PC-3 (cell line): ENCODE results near the gene EPB41L2. TPM values are rescaled to one million over a fixed set of nuclear protein-coding genes. Genes with fewer than 3 reads are reported as not detected.
A peak's percentile ranks its signal among the peaks of the same experiment; 100 is the strongest.

Experiments
- ATAC-seq: fragments of 200-7000 bp; cut with Tn5 transposase; 2 replicates; pipeline ENCODE4 v1.9.1; 2020; ENCODE audit warnings: mild to moderate bottlenecking, moderate library complexity
- BruUV-seq: library from RNA; stranded (reverse); fragments of 400-500 nt; replicated peaks from 2 replicates; lab custom pipeline; 2021; lab: Mats Ljungman, UMichigan
- CTCF ChIA-PET: fragments of 300-600 bp; sonication (Branson Sonifier 250); formaldehyde crosslinking; loops from one replicate; lab custom pipeline; 2022; ENCODE audit warnings: antibody characterized with exemption; lab: Charles Lee
- POLR2A ChIA-PET: fragments of 300-600 bp; sonication (Branson Sonifier 250); formaldehyde crosslinking; loops from one replicate; lab custom pipeline; 2022; ENCODE audit warnings: antibody characterized with exemption; ENCODE audit not compliant: unreplicated experiment; lab: Charles Lee
- DNase-seq: peaks from one replicate; pipeline ENCODE4 v3.0.0-alpha.2; 2015
- H2AFZ ChIP-seq: fragments of 300-600 bp; sonication (generic); 2 replicates; pipeline ENCODE4 v1.6.0; 2016; ENCODE audit warnings: antibody characterized with exemption, low read length
- H3F3A ChIP-seq: fragments of 300-600 bp; sonication (generic); one replicate; pipeline ENCODE4 v1.6.0; 2017; ENCODE audit warnings: antibody characterized with exemption, low read length, control low read depth, mild to moderate bottlenecking; ENCODE audit not compliant: unreplicated experiment
- H3K27ac ChIP-seq: fragments of 300-600 bp; sonication (generic); 2 replicates; pipeline ENCODE4 v1.5.1; 2016; ENCODE audit warnings: mild to moderate bottlenecking, low read length
- H3K27me3 ChIP-seq: fragments of 300-600 bp; sonication (generic); 2 replicates; pipeline ENCODE4 v1.6.1; 2016; ENCODE audit warnings: low read length, mixed read lengths
- H3K36me3 ChIP-seq: fragments of 300-600 bp; sonication (generic); 2 replicates; pipeline ENCODE4 v1.6.1; 2016; ENCODE audit warnings: low read depth, mixed run types, low read length, mixed read lengths
- H3K4me1 ChIP-seq: fragments of 300-600 bp; sonication (generic); 2 replicates; pipeline ENCODE4 v1.5.1; 2016; ENCODE audit warnings: low read length; ENCODE audit not compliant: insufficient read depth
- H3K4me2 ChIP-seq: fragments of 300-600 bp; sonication (generic); 2 replicates; pipeline ENCODE4 v1.6.0; 2016; ENCODE audit warnings: low read length
- H3K4me3 ChIP-seq: fragments of 300-600 bp; sonication (generic); 2 replicates; pipeline ENCODE4 v1.5.1; 2016; ENCODE audit warnings: mild to moderate bottlenecking, low read length, mixed read lengths
- H3K79me2 ChIP-seq: fragments of 300-600 bp; sonication (generic); 2 replicates; pipeline ENCODE4 v1.6.1; 2017; ENCODE audit warnings: low read length, mixed read lengths
- H3K9ac ChIP-seq: fragments of 300-600 bp; sonication (generic); 2 replicates; pipeline ENCODE4 v1.6.0; 2016; ENCODE audit warnings: mild to moderate bottlenecking, low read length
- H3K9me2 ChIP-seq: fragments of 300-600 bp; sonication (generic); replicated peaks from 2 replicates; pipeline ENCODE4 v1.6.1; 2016; ENCODE audit warnings: mixed run types, low read length, mixed read lengths
- H3K9me3 ChIP-seq: fragments of 300-600 bp; sonication (generic); 2 replicates; pipeline ENCODE4 v1.6.1; 2016; ENCODE audit warnings: low read length, mixed read lengths
- H4K20me1 ChIP-seq: fragments of 300-600 bp; sonication (generic); 2 replicates; pipeline ENCODE4 v1.6.1; 2016; ENCODE audit warnings: low read length, mixed read lengths
- CTCF ChIP-seq: fragments of 300-600 bp; sonication (generic); conservative IDR thresholded peaks from 2 replicates; pipeline ENCODE4 v1.5.1; 2017; ENCODE audit warnings: antibody characterized with exemption, low read depth, mild to moderate bottlenecking, low read length
- EZH2 ChIP-seq: fragments of 300-600 bp; sonication (generic); IDR thresholded peaks from one replicate; pipeline ENCODE4 v1.6.1; 2017; ENCODE audit warnings: antibody characterized with exemption, mild to moderate bottlenecking, low read length; ENCODE audit not compliant: unreplicated experiment
- EZH2phosphoT487 ChIP-seq: fragments of 300-600 bp; sonication (generic); IDR thresholded peaks from 2 replicates; pipeline ENCODE4 v1.6.1; 2018; ENCODE audit warnings: mild to moderate bottlenecking, antibody characterized with exemption, low read length, borderline replicate concordance
- intact Hi-C: fragments of 100-400 bp; cut with micrococcal nuclease; formaldehyde crosslinking; loops from 2 replicates; pipeline ENCODE4 v1.9.0; 2023
- total RNA-seq: library from RNA; depleted of rRNA; stranded (reverse); fragments of >200 nt; gene quantifications from 2 replicates; pipeline ENCODE4 v1.2.3, GENCODE V29; 2014

The EPB41L2 gene
- total RNA-seq, 1 experiment from 2014 or later, result 26.9 TPM

DNA sequence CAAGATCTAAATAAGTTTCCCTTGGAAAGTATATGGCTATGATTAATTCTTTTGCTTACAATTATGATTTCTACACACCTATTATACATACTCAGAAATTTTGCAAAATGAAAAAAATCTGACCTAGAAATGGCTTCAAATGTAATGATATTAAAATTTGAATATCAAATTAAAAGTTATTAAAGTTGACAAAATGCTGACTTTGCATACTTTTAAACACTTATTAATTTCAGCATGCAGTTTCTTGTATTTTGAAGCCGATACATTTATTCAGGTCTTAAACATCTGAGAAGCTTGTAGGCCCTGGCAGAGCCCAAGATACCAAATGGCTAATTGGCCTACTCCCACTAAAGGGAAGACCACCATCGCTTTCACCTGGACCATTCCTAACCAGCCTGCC lies 176.1 kb downstream of the EPB41L2 start:
- H4K20me1 ChIP-seq, result no peaks in the 10 kb centered on the region
- CTCF ChIA-PET, result no interaction called here

GRCh38 chr6:130885392-130886192 lies 177.5 kb downstream of the EPB41L2 start:
- no TSS peak for BruUV-seq
- Histone ChIP-seq H3K27ac (no peak overlapping the region), H3K36me3 (peaks cover 4% of the 10 kb centered on the region), H3K9me3 (no peaks in the 10 kb centered on the region), H3K4me3 (no peak overlapping the region), H2AFZ (no peak overlapping the region), H3K79me2 (no peaks in the 10 kb centered on the region), H3F3A (no peaks in the 10 kb centered on the region), H3K27me3 (no peaks in the 10 kb centered on the region), H3K9ac (no peak overlapping the region), H3K9me2 (no peaks in the 10 kb centered on the region), H4K20me1 (no peaks in the 10 kb centered on the region), H3K4me1 (0 out of 2 replicates have a peak, but pooled peaks cover 4% of the 10 kb centered on the region), H3K4me2 (no peak overlapping the region)
- intact Hi-C loops, result loop anchor here (1.0 to 5.0 kb wide), 6 partner anchors 52 to 647 kb away; no protein-coding TSS in a partner anchor
- ATAC-seq (peak; percentile 80), DNase-seq (peak; percentile 83)
- CTCF ChIA-PET, result interaction anchor here (0.6 to 1.2 kb wide), 2 partner anchors 231 to 648 kb away, joined by 3 to 9 read pairs; no protein-coding TSS in a partner anchor
- no peak for TF ChIP-seq EZH2
- peak; percentile 82 for TF ChIP-seq CTCF
- POLR2A ChIA-PET, result no interaction called here

More for the DNA sequence above, 176.1 kb downstream of the EPB41L2 start:
- H3K79me2 ChIP-seq, result no peaks in the 10 kb centered on the region
- BruUV-seq, result no TSS peak
- POLR2A ChIA-PET, result no interaction called here
- H3K9me3 ChIP-seq, result no peaks in the 10 kb centered on the region
- H3K4me1 ChIP-seq, result 0 out of 2 replicates have a peak, but pooled peaks cover 4% of the 10 kb centered on the region
- H3K4me3 ChIP-seq, result no peak overlapping the region
- H3K27ac ChIP-seq, result no peak overlapping the region
- no peaks in the 10 kb centered on the region for H3K27me3 ChIP-seq
- H3K36me3 ChIP-seq, result peaks cover 4% of the 10 kb centered on the region
- H3K9me2 ChIP-seq, result no peaks in the 10 kb centered on the region
- intact Hi-C loops, result loop anchor here (5.0 kb wide), 2 partner anchors 50 to 645 kb away; no protein-coding TSS in a partner anchor
- DNase-seq (no peak), ATAC-seq (no peak)
- no peak overlapping the region for H3K4me2 ChIP-seq
- H2AFZ ChIP-seq, result no peak overlapping the region
- H3F3A ChIP-seq, result no peaks in the 10 kb centered on the region
- TF ChIP-seq EZH2phosphoT487, result no peak
- TF ChIP-seq EZH2, result no peak
- no peak for TF ChIP-seq CTCF
- H3K9ac ChIP-seq, result no peak overlapping the region

- Histone ChIP-seq H3K4me1 (0 out of 2 replicates have a peak, but pooled peaks cover 4% of the 10 kb centered on the region), H3K4me3 (no peak overlapping the region), H3K27ac (no peak overlapping the region), H3K36me3 (no peaks in the 10 kb centered on the region; the same call in 1 of the 2 replicates), H3F3A (no peaks in the 10 kb centered on the region), H3K9me2 (no peaks in the 10 kb centered on the region), H3K4me2 (no peak overlapping the region), H3K79me2 (no peaks in the 10 kb centered on the region), H3K27me3 (no peaks in the 10 kb centered on the region), H4K20me1 (no peaks in the 10 kb centered on the region), H2AFZ (no peak overlapping the region), H3K9ac (no peak overlapping the region), H3K9me3 (no peaks in the 10 kb centered on the region)
- no peak for DNase-seq
- intact Hi-C loops, result no loop called here
- BruUV-seq, result no TSS peak
- no peak for TF ChIP-seq EZH2phosphoT487
- no peak for TF ChIP-seq EZH2
- no peak for TF ChIP-seq CTCF
- CTCF ChIA-PET, result no interaction called here
- POLR2A ChIA-PET, result no interaction called here
- ATAC-seq, result no peak
Observed at GRCh38 chr6:130882370-130882769, 180.7 kb downstream of the EPB41L2 start.
